HG02588 (cell line): ENCODE data around the gene RAB40B.

Experiments
- ATAC-seq: cut with Tn5 transposase; IDR thresholded peaks from one replicate; pipeline ENCODE4 v1.9.1; 2021; ENCODE audit warnings: mild to moderate bottlenecking, moderate library complexity; ENCODE audit not compliant: unreplicated experiment

RAB40B gene

DNA sequence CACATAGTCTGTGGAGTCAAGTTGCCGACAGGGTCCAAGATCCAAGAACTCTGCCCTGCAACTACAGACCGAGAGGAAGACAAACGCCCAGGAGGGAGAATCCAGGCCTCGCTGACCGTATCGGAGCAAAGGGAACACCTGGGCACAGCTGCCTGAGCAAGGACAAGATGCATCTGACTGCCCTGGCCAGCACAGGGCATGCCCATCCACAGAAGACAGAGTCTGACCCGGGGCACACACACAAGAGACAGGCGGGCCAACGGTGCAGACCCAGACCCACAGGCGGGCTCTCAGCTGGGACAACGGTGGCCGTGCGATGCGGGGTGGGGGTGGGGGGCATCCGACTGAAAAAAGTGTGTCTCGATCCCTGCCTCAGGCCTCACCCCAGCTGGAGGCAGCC is 6.2 kb downstream of the RAB40B start:
- ATAC-seq, result no peak

DNA sequence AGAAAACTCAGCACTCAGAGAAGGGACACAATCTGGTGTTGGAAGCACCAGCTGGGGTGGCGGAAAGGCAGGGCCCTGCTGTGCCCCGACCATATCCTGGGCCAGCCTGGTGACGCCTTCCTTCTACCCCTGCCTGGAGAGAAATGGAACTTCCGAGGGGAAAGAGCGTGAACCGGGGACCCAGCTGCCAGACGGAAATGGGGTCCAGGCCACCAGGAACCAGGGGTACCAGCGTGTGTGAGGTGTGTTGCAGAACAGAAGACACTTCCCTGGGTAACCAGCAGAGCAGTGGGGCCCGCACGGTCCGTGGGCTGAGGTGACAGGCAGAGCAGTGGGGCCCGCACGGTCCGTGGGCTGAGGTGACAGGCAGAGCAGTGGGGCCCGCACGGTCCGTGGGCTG is 6.8 kb downstream of the RAB40B start:
- ATAC-seq, result no peak

GRCh38 chr17:82690786-82691489 is 7.6 kb downstream of the RAB40B start:
- ATAC-seq, result no peak

DNA sequence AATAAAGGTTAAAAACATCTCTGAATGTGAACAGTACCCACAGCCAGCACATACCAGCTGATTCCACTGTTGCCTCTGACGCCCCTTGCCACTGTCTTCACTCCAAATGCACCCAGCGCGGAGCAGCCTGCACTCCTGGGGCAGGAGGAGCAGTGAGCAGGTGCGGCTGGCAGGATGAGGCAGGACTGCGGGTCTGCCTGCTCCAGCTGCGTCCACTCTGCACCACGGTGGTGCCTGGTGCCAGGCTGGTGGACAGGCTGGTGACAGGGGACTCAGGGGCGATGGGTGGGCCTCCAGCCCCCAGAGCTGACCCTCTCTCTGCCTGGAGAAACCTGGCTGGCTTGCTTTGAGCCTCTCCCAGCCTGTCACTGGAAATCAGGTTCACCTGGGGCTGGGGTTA is 9.4 kb downstream of the RAB40B start:
- ATAC-seq, result no peak

GRCh38 chr17:82687871-82688270 is 10.6 kb downstream of the RAB40B start:
- no peak for ATAC-seq

DNA sequence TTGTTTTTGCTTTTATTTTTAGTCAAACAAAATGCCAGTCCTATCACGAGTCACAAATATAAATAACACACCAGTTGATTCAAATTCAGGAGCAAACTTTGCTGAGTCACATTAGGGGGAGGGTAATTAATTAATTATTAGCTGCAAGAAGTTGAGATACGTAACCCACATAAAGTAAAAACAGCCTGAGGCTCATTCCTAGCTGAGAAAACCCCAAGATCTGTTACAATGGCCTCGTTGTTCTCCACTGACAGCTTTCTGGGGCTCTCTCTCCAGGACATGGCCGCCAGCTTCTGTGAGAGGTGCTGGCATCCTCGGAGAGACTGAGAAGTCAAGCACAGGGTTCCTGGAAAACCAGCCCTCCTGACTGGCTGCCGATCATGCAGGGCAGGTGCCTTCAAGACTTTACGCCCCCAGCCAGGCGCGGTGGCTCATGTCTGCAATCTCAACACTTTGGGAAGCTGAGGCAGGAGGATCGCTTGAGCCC is 11.1 kb downstream of the RAB40B start:
- ATAC-seq, result no peak

DNA sequence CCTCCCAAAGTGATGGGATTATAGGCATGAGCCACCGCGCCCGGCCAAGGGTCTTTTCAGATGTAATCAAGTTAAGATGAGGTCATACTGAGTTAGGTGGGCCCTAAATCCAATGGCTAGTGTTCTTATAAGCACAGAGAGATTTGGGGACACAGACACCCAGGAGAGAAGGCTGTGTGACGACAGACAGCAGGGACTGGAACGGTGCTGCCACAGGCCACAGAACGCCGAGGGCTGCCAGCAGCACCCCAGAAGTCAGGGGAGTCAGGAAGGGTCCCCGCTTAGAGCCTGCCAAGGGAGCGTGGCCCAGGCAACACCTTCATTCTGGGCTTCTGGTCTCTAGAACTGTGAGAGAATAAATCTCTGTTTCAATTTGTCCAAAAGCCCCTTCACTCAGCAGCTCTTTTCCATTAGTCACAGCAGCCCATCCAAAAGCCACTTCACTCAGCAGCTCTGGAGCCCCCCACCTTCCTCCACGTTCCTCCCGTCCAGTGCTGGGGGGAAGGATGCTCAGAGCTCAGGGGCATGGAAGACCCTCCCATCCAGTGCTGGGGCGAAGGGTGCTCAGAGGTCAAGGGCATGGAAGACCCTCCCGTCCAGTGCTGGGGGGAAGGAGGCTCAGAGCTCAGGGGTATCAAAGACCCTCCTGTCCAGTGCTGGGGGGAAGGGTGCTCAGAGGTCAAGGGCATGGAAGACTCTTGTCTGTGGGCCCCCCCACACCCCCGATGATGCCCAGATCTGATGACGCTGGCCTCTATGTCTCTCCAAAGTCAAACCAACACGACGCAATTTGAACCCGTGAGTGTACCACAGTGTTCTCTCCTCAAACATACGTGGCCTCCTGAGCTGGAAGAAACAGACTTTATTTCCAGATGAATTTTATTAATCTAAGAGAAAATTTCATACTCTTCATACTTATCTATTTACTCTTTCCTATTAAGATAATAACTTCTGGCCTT is 11.9 kb downstream of the RAB40B start:
- ATAC-seq, result no peak

- no peak for ATAC-seq
These were observed 13.2 kb downstream of the RAB40B start for GRCh38 chr17:82685291-82685690.

DNA sequence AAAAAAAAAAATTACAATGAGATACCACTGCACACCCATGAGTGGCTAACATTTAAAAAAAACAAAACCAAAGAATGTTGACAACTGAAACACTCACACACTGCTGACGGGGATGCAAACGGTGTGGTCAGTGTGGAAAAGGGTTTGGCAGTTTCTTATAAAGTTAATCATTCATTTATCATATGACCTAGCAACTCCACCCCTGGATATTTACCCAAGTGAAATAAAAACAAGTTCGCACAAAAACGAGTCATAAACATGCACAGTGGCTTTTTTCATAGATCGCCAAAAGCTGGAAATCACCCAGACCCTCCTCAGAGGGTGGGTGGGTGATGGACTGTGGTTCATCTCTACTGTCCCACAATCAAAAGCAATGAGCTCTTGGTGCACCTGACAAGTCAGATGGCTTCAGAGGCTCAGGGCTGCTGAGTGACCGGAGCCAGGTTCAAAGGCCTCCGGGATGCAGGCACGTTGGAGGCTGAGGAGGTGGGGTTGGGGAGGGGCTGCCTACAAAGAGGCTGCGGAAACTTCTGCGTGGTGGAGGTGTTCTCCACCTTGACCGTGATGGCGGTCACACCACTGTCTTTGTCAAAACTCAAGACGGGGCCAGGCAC is 14.2 kb downstream of the RAB40B start:
- ATAC-seq, result no peak

DNA sequence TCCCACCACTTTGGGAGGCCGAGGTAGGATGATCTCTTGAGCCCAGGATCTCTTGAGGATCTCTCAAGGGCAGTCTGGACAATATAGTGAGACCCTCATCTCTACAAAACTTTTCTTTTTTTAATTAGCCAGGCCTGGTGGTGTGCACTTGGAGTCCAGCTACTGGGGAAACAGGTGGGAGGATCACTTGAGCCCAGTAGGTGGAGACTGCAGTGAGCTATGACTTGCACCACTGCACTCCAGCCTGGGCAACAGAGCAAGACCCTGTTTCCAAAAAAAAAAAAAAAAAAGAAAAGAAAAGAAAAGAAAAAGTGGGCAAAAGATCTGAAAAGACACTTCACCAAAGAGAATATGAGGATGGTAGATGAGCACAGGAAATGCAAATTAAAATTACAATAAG is 15.0 kb downstream of the RAB40B start:
- ATAC-seq, result no peak

DNA sequence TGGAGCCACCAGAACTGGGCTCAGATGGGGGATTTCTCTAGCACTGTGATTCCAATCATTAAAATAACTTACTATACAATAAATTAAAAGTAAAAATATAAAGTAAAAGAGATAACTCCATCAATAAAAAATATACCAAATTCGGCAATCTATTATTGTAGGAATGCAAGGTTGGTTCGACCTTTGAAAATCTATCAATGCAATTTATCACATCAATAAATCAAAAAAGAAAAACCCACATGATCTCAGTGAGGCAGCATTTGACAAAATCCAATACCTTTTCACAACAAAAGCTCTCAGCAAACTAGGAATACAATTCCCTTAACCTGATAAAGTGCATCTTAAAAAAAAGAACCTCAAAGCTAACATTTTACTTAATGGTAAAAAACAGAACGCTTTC is 17.0 kb downstream of the RAB40B start:
- no peak for ATAC-seq

GRCh38 chr17:82679586-82680465 is 18.7 kb downstream of the RAB40B start:
- ATAC-seq, result no peak

GRCh38 chr17:82678265-82678891 is 20.1 kb downstream of the RAB40B start:
- ATAC-seq, result no peak

GRCh38 chr17:82677353-82677925 is 21.1 kb downstream of the RAB40B start:
- ATAC-seq, result no peak

DNA sequence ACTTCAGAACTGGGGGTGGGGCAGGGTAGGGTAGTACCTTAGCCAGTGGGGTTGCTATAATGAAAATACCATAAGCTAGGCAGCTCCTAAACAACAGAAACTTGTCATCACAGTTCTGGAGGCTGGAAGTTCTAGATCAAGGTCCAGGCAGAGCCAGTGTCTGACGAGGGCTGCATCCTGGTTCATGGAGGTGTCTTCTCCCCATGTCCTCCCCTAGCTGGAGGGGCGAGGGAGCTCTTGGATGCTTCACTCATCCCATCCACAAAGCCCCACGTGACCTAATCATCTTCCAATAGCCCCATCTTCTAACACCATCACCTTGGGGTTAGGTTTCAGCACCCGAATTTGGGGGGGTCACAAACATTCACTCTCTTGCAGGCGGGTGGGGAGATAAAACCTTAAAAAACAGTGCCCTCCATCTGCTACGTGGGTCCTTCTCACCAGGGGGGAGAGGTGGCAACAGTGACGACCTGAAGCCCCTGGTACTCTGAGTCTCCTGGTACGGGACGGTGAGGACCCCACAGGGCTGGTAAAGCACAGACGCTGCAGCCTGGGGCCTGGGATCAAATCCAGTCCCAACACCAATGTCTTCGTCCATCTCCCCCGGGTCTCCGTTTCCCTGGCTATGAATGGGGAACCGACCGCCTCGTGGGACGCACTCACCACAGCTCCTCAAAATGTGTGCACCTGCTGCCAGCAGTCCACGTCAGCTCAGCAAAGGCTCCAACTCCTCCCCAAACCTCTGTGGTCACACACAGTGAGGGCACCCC is 22.8 kb downstream of the RAB40B start:
- ATAC-seq, result no peak

GRCh38 chr17:82674656-82675475 is 23.6 kb downstream of the RAB40B start:
- no peak for ATAC-seq

GRCh38 chr17:82670661-82671450 is 27.6 kb downstream of the RAB40B start:
- no peak for ATAC-seq
